H1 (cell line): ENCODE results near the gene DDR1. TPM values are rescaled to one million over a fixed set of nuclear protein-coding genes. Genes with fewer than 3 reads are reported as not detected.
"Not testable (repeated sequence)": the region's sequence is repeated elsewhere in the genome, so short reads cannot be mapped to it uniquely, and the experiment has no call there.

Experiments used
- CTCF ChIA-PET: fragments of 300-600 bp; sonication (Branson Sonifier 250); formaldehyde crosslinking; loops from one replicate; lab custom pipeline; 2021; ENCODE audit not compliant: partially characterized antibody; lab: Charles Lee
- POLR2A ChIA-PET: fragments of 300-600 bp; sonication (Branson Sonifier 250); formaldehyde crosslinking; loops from one replicate; lab custom pipeline; 2021; ENCODE audit warnings: inconsistent platforms; ENCODE audit not compliant: partially characterized antibody; lab: Charles Lee
- DNase-seq, 2 experiments: peaks; one replicate each; pipeline versions ENCODE4 v3.0.0 to v3.0.0-alpha.2; 2010 to 2022; ENCODE audit warnings: low spot score in 2 of 2, low read depth in 1 of 2, mixed read lengths in 1 of 2
- FAIRE-seq: peaks from 2 replicates; lab custom pipeline; 2011; peaks lifted over from hg19 to GRCh38; lab: Jason Lieb, UNC
- H2AFZ ChIP-seq: 2 replicates; pipeline ENCODE4 v1.8.1; 2012; ENCODE audit warnings: low read length, inconsistent platforms
- H2AK5ac ChIP-seq: 2 replicates; pipeline ENCODE4 v1.6.1; 2013; ENCODE audit warnings: low read depth, low read length
- H2BK120ac ChIP-seq: replicated peaks from 2 replicates; pipeline ENCODE3; 2013; ENCODE audit warnings: low read depth, low read length, inconsistent platforms
- H2BK12ac ChIP-seq: 2 replicates; pipeline ENCODE4 v1.6.1; 2013; ENCODE audit warnings: low read depth, low read length
- H2BK15ac ChIP-seq: 2 replicates; pipeline ENCODE4 v1.6.1; 2013; ENCODE audit warnings: low read length
- H2BK20ac ChIP-seq: 2 replicates; pipeline ENCODE4 v1.6.1; 2013; ENCODE audit warnings: low read length
- H2BK5ac ChIP-seq: 2 replicates; pipeline ENCODE4 v1.6.1; 2013; ENCODE audit warnings: low read depth, low read length
- H3K14ac ChIP-seq: 2 replicates; pipeline ENCODE4 v1.6.1; 2013; ENCODE audit warnings: inconsistent platforms; ENCODE audit not compliant: insufficient read length
- H3K18ac ChIP-seq: 2 replicates; pipeline ENCODE4 v1.6.1; 2013; ENCODE audit warnings: low read length; ENCODE audit errors: extremely low read depth
- H3K23ac ChIP-seq: 2 replicates; pipeline ENCODE4 v1.6.1; 2013; ENCODE audit warnings: inconsistent platforms; ENCODE audit not compliant: insufficient read length
- H3K23me2 ChIP-seq: 2 replicates; pipeline ENCODE4 v1.6.1; 2013; ENCODE audit warnings: low read depth, low read length
- H3K27ac ChIP-seq: 2 replicates; pipeline ENCODE4 v1.6.1; 2011; ENCODE audit warnings: low read depth, low read length, inconsistent platforms
- H3K27me3 ChIP-seq, 4 experiments: replicated peaks in 1 of 4; 1 replicate in 1 of 4; 2 replicates in 3 of 4; pipeline versions ENCODE4 v1.6.1 to v1.8.1; 2011 to 2013; ENCODE audit warnings: low read length in 3 of 4, mild to moderate bottlenecking in 3 of 4, inconsistent platforms in 2 of 4, mixed read lengths in 2 of 4, moderate library complexity in 1 of 4; ENCODE audit not compliant: control insufficient read depth in 3 of 4, insufficient read depth in 3 of 4; ENCODE audit errors: extremely low read depth in 1 of 4
- H3K36me3 ChIP-seq, 4 experiments: 2 replicates each; pipeline versions ENCODE4 v1.6.1 to v1.8.1; 2011 to 2013; ENCODE audit warnings: mild to moderate bottlenecking in 4 of 4, low read length in 3 of 4, moderate library complexity in 2 of 4, control low read depth in 1 of 4, inconsistent platforms in 1 of 4; ENCODE audit not compliant: insufficient read depth in 4 of 4, control insufficient read depth in 2 of 4
- H3K4ac ChIP-seq: replicated peaks from 2 replicates; pipeline ENCODE3; 2013; ENCODE audit warnings: low read length, low read depth, mixed read lengths, inconsistent platforms; ENCODE audit not compliant: insufficient read length
- H3K4me1 ChIP-seq, 4 experiments: replicated peaks in 1 of 4; 1 replicate in 1 of 4; 2 replicates in 3 of 4; pipeline versions ENCODE4 v1.6.1 to v1.8.1; 2011 to 2013; ENCODE audit warnings: low read length in 3 of 4, inconsistent platforms in 2 of 4, mixed read lengths in 1 of 4; ENCODE audit not compliant: insufficient read depth in 4 of 4, control insufficient read depth in 3 of 4
- H3K4me2 ChIP-seq, 2 experiments: 2 replicates each; pipeline versions ENCODE4 v1.6.1 to v1.8.1; 2011 to 2013; ENCODE audit warnings: low read depth in 2 of 2, low read length in 2 of 2, control low read depth in 1 of 2, inconsistent platforms in 1 of 2, mild to moderate bottlenecking in 1 of 2; ENCODE audit not compliant: insufficient read depth in 1 of 2
- H3K4me3 ChIP-seq, 4 experiments: fragments of 200-600, 300-600 bp in 1 of 4; sonication (generic), shearing (Covaris generic), sonication (Bioruptor Twin) in 1 of 4; 2 replicates each; pipeline versions ENCODE4 v1.5.1 to v1.8.1; 2011 to 2016; ENCODE audit warnings: low read length in 4 of 4, low read depth in 3 of 4, control low read depth in 2 of 4, inconsistent platforms in 2 of 4, mild to moderate bottlenecking in 2 of 4, mixed read lengths in 1 of 4, moderate library complexity in 1 of 4; ENCODE audit not compliant: insufficient read depth in 2 of 4; ENCODE audit errors: extremely low read depth in 1 of 4
- H3K56ac ChIP-seq: replicated peaks from 2 replicates; pipeline ENCODE3; 2013; ENCODE audit warnings: low read depth, mild to moderate bottlenecking, mixed read lengths, low read length, inconsistent platforms; ENCODE audit not compliant: insufficient read length
- H3K79me1 ChIP-seq: 2 replicates; pipeline ENCODE4 v1.6.1; 2013; ENCODE audit warnings: low read depth, low read length, control low read depth
- H3K79me2 ChIP-seq, 2 experiments: 2 replicates each; pipeline versions ENCODE4 v1.6.1 to v1.8.1; 2012 to 2013; ENCODE audit warnings: low read length in 2 of 2, mild to moderate bottlenecking in 2 of 2, inconsistent platforms in 1 of 2; ENCODE audit not compliant: insufficient read depth in 2 of 2, control insufficient read depth in 1 of 2
- H3K9ac ChIP-seq, 4 experiments: replicated peaks in 1 of 4; 1 replicate in 1 of 4; 2 replicates in 3 of 4; pipeline versions ENCODE4 v1.6.1 to v1.8.1; 2011 to 2013; ENCODE audit warnings: low read depth in 3 of 4, low read length in 3 of 4, control low read depth in 2 of 4, mild to moderate bottlenecking in 2 of 4, moderate library complexity in 2 of 4, inconsistent platforms in 1 of 4; ENCODE audit errors: extremely low read depth in 1 of 4
- H3K9me3 ChIP-seq, 2 experiments: 2 replicates each; pipeline versions ENCODE4 v1.6.1 to v1.8.1; 2012 to 2013; ENCODE audit warnings: mild to moderate bottlenecking in 2 of 2, moderate library complexity in 2 of 2, control low read depth in 1 of 2, inconsistent platforms in 1 of 2, low read depth in 1 of 2, low read length in 1 of 2, mixed read lengths in 1 of 2; ENCODE audit not compliant: insufficient read depth in 2 of 2
- H4K20me1 ChIP-seq, 2 experiments: replicated peaks in 1 of 2; 2 replicates each; pipeline versions ENCODE3 to v1.8.1; 2011 to 2013; ENCODE audit warnings: inconsistent platforms in 2 of 2, low read length in 2 of 2, mild to moderate bottlenecking in 1 of 2; ENCODE audit not compliant: insufficient read depth in 2 of 2, control insufficient read depth in 1 of 2
- H4K5ac ChIP-seq: 2 replicates; pipeline ENCODE4 v1.6.1; 2013; ENCODE audit warnings: low read length, low read depth, mixed read lengths, inconsistent platforms; ENCODE audit not compliant: insufficient read length
- H4K8ac ChIP-seq: 2 replicates; pipeline ENCODE4 v1.8.0; 2013; ENCODE audit warnings: mild to moderate bottlenecking, moderate library complexity, low read length, inconsistent platforms; ENCODE audit not compliant: insufficient read depth; ENCODE audit errors: extremely low read depth
- H4K91ac ChIP-seq: replicated peaks from 2 replicates; pipeline ENCODE3; 2013; ENCODE audit warnings: low read length, mixed read lengths, inconsistent platforms; ENCODE audit not compliant: insufficient read length
- WGBS, 2 experiments: shearing (Covaris generic) in 1 of 2; methylation state at CpG; one replicate each; pipeline versions ENCODE4 v1.1.6 to v1.1.7; 2013 to 2015; ENCODE audit warnings: low lambda C conversion rate in 2 of 2, mixed read lengths in 2 of 2, inconsistent platforms in 1 of 2, low coverage in 1 of 2, missing lambda C conversion rate in 1 of 2; ENCODE audit not compliant: insufficient replicate concordance in 2 of 2, insufficient coverage in 1 of 2, insufficient read length in 1 of 2; ENCODE audit errors: extremely low coverage in 1 of 2, missing lambda C conversion rate in 1 of 2; 5-methylcytosine and 5-hydroxymethylcytosine counted together
- polyA plus RNA-seq, 7 experiments: library from polyadenylated mRNA; depleted of rRNA in 3 of 7; stranded (reverse) in 5 of 7; unstranded in 2 of 7; fragments of >200 nt in 5 of 7; fragments of 200-250 nt in 2 of 7; gene quantifications; 1 replicate in 5 of 7; 2 replicates in 1 of 7; 4 replicates in 1 of 7; pipeline versions ENCODE4 v1.2.1 to v1.2.3, GENCODE V29; 2011 to 2013; ENCODE audit warnings: missing spikeins in 2 of 7, mixed read lengths in 2 of 7
- total RNA-seq: library from RNA; stranded (reverse); fragmentation: NEBNext Ultra II Directional; extraction: Animal tissue kit (Norgen Biotek cat#: 25700); gene quantifications from 2 replicates; pipeline ENCODE4 v1.2.1, GENCODE V29; 2021

DDR1 gene
- total and polyA plus RNA-seq, 2 of the 8 experiments (the other 6 are each of a cell fraction or from before 2014, with no cell fraction given), result 99.4 to 181 TPM

DNA sequence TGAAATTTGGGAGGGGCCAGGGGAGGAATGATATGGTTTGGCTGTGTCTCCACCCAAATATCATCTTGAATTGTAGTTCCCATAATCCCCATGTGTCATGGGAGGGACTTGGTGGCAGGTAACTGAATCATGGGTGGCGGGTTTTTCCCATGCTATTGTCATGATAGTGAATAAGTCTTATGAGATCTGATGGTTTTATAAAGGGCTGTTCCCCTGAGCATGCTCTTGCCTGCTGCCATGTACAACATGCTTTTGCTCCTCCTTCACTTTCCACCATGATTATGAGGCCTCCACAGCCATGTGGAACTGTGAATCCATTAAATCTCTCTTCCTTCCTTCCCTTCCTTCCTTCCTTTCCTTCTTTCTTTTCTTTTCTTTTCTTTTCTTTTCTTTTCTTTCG is 31.9 kb upstream of the DDR1 start:
- 52% methylated on average over 2 of the region's 2 CpGs; no CpG with 5 or more reads in 1 of the 2 experiments for WGBS, 2 experiments

More for the DNA sequence above, 31.9 kb upstream of the DDR1 start:
- H4K5ac ChIP-seq, H3K79me1 ChIP-seq, H3K23ac ChIP-seq, H2BK5ac ChIP-seq, H3K4me1 ChIP-seq, FAIRE-seq, DNase-seq, H2BK20ac ChIP-seq, H3K36me3 ChIP-seq, H2AFZ ChIP-seq, CTCF ChIA-PET, H3K18ac ChIP-seq, H3K4me2 ChIP-seq, H3K23me2 ChIP-seq, H2BK15ac ChIP-seq, H3K27me3 ChIP-seq, H4K91ac ChIP-seq, H3K4me3 ChIP-seq, H3K56ac ChIP-seq, H4K8ac ChIP-seq, H3K27ac ChIP-seq, H3K9ac ChIP-seq, H3K14ac ChIP-seq, H2BK120ac ChIP-seq, POLR2A ChIA-PET, H3K79me2 ChIP-seq, H2AK5ac ChIP-seq, H2BK12ac ChIP-seq, H4K20me1 ChIP-seq, H3K4ac ChIP-seq: not testable (repeated sequence)
- peaks cover 28 to 31% of the 10 kb centered on the region in 2 experiments for H3K9me3 ChIP-seq
